HG02610 (cell line): ENCODE results near the gene OR6C2.
"Not testable (repeated sequence)": the region's sequence is repeated elsewhere in the genome, so short reads cannot be mapped to it uniquely, and the experiment has no call there.

ENCODE experiments used
- ATAC-seq: cut with Tn5 transposase; IDR thresholded peaks from one replicate; pipeline ENCODE4 v1.9.1; 2021; ENCODE audit warnings: mild to moderate bottlenecking, moderate library complexity; ENCODE audit not compliant: unreplicated experiment

The OR6C2 gene

DNA sequence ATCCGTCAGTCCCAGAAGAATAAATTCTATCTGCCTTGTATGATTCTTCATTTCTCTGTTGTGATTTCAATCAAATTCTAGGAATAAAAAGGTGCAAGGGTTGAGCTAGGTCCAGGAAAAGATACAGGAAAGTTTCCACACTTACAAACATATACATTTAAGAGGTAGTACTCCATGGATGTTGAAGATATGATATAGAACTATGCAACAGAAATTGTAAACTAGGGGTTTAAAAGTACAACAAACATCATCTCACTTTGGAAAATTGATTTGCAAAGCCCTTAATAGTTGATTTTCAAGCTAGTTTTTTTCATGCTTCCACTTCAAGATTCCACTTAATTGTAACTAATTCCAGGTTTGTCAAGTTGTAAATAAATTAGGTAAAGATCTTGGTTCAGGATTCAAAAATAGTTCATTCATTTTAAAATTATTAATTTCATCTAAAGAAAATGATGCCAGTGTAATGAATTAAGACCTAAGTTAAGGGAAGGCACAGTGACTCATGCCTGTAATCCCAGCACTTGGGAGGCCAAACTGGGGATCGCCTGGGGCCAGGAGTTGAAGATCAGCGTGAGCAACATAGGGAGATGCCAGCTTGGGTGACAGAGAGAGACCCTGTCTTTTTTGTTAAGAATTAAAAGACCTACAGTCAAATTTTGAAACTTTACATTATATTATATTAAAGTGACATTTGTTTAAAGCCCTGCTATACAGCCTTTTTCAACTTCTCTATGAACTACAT, 26.4 kb downstream of the OR6C2 start, which contains the start of gene OR6C70:
TSS of gene OR6C70 (minus strand) at position 51 of the 742 bp plus-strand sequence. CDS start at position 51, 0 bp downstream.
- no peak for ATAC-seq

DNA sequence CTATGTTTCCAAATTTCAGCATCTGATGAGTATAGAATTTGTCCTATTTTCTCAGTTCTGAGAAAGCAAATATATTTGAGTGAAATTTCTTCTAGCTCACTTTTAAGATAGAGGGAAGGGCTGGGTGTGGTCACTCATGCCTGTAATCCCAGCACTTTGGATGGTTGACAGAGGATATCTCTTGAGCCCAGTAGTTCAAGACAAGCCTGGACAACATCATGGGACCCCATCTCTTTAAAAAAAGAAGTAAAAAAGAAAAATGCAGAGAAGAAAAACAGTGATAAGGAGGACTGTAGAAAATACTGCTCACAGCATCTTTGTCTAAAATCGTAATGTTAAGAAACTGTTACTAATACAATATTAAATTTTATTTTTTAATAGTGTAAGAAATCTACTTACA, 28.4 kb downstream of the OR6C2 start:
- ATAC-seq = no peak

DNA sequence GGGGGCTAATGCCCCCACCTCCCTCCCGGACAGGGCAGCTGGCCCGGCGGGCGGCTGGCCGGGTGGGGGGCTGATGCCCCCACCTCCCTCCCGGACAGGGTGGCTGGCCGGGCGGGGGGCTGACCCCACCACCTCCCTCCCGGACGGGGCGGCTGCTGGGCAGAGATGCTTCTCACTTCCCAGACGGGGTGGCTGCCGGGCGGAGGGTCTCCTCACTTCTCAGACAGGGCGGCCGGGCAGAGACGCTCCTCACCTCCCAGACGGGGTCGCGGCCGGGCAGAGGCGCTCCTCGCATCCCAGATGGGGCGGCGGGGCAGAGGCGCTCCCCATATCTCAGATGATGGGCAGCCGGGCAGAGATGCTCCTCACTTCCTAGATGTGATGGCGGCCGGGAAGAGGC, 35.3 kb downstream of the OR6C2 start:
- ATAC-seq = not testable (repeated sequence)

DNA sequence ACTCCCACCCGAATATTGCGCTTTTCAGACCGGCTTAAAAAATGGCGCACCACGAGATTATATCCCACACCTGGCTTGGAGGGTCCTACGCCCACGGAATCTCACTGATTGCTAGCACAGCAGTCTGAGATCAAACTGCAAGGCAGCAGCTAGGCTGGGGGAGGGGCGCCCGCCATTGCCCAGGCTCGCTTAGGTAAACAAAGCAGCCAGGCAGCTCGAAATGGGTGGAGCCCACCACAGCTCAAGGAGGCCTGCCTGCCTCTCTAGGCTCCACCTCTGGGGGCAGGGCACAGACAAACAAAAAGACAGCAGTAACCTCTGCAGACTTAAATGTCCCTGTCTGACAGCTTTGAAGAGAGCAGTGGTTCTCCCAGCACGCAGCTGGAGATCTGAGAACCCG, 40.4 kb downstream of the OR6C2 start:
- not testable (repeated sequence) for ATAC-seq

DNA sequence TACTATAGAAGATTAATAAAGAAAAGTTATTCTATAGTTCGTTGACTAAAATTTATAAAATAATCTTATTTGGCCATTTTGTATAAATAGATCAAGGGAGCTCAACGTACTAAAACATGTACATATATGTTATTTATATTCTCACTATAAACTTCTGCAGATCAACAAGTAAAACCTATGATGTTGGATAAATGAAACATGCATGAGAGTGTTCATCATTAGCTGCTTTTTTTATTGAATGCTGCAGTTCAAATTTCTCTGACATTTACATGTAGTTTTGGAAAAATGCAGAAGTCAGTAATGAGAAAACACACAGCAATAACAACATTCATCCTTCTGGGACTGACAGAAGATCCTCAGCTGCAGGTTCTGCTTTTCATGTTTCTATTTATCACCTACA, 48.2 kb downstream of the OR6C2 start, which contains the start of gene OR6C68:
TSS of gene OR6C68 (plus strand) at position 301 of the 400 bp plus-strand sequence. CDS start at position 301, 0 bp downstream.
- no peak for ATAC-seq

DNA sequence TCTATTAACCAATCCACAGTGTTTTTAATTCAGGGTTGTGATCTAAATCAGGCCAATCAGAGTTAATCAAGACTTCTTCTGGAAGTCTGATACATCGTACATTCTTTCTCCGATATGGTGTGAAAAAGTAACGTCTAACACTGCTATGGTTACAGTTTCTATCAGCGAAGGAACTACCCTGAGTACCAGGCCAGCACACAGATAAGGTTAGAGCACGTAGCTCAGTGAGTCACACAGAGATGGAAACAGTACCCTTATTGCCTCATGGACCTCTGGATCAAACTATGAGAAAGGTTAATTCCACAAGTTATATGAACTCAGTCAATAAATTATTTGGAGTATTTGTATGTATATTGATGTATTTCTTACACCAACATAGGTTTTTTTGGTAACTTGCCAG, 51.6 kb downstream of the OR6C2 start:
- ATAC-seq = no peak

DNA sequence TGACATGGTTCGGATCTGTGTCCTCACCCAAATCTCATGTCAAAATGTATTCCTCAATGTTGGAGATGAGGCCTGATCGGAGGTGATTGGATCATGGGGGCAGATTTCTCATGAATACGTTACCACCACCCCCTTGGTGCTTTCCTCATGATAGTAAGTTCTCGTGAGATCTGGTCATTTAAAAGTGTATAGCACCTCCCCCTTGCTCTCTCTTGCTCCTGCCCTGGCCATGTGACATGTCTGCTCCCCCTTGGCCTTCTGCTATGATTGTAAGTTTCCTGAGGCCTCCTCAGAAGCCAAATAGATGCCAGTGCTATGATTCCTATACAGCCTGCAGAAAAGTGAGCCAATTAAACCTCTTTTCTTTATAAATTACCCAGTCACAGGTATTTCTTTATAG, 55.4 kb downstream of the OR6C2 start:
- no peak for ATAC-seq

DNA sequence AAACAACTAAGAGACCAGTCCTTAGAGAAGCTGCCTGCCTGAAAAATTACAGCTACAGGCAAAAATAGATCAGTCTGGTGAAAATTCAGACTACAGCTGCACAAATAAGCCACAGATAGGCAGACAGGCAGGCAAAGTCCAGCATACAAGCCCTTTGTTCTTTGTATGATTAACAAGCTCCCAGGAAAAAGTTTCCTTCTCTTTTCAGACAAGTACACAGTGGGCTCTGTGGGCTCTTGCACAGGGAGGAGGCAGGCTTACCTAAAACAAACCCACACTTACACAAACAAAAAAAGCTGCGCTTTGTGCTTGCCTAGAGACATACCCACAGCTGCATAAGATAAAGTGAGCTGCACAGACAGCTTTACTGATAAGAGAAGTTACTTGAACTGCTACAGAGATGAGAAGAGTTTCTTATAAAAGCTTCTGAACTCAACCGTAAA, 56.0 kb downstream of the OR6C2 start:
- ATAC-seq = no peak

DNA sequence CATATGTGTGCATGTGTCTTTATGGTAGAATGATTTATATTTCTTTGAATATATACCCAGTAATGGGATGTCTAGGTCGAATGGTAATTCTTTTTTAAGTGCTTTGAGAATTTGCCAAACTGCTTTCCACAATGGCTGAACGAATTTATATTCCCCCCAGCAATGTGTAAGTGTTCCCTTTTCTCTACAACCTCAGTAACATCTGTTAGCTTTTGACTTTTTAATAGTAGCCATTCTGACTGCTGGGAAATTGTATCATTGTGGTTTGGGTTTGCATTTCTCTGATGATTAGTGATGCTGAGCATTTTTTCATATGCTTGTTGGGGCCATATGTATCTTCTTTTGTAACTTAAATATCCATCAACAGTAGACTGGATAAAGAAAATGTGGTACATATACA, 57.7 kb downstream of the OR6C2 start:
- no peak for ATAC-seq
